Activated CD4-positive, CD25-positive, alpha-beta regulatory T cell (primary cell): ENCODE results near the gene UHRF1.

ENCODE experiments used
- DNase-seq, 4 experiments: peaks; one replicate each; lab custom pipeline; 2025; lab: John Stamatoyannopoulos, UW

UHRF1 gene

DNA sequence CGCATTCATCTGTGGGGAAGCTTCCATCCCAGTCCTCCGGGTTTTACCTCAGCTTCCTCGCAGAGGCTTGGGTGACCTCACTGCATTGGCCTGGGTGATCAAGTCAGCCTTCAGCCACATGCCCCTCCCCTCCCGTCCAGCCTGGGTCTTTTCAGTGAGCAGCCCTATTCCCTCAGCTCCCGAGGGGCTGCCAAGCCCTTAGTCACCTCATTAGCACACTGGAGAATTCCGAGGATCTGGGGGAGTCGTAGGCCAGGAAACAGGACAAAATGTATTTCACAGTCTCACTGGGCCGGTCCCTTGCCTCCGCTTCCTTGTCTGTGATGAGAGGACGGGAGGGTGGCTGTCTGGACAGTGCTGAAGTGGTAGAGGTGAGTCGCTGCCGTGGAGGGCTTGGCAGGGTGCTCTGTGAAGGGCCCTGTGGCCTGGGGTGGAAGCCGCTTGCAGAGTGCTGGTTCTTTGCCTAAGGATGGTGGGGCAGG, 79.5 kb downstream of the UHRF1 start:
- DNase-seq: no peak

DNA sequence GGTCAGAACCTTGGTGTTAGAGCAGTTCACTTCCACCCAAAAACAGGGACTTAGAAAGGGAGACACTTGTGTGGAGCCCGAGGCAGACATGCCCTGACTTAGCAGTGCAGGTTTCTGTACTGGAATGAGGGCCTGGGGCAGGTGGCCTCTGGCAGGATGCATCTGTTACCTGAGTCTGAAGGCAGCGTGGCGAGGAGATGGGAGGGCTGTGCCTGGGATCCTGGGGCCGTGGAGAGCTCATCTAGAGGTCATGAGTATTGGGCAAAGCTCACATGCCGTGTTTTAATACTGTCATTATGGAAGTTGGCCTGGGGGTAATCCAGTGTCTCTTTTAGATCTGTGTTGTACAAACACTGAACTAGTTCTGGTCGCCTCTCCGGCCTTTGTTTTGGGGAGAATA, 81.0 kb downstream of the UHRF1 start:
- DNase-seq: no peak

DNA sequence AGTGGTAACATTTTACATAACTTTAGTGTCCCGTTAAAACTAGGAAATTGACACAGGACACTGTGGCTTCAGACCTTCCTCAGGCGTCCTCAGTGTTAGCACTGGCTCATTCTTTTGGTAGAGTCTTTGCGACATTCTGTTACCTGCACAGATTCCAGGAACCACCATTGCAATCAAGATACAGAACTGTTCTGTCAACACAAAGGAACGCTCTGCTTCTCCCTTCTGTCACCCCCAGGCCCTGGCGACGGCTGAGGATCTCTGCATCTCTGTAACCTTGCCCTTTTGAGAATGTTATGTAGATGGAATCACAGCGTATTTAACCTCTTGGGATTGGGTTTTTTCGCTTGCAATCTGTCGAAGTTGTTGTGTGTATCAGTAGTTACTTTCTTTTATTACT, 82.2 kb downstream of the UHRF1 start:
- no peak for DNase-seq

DNA sequence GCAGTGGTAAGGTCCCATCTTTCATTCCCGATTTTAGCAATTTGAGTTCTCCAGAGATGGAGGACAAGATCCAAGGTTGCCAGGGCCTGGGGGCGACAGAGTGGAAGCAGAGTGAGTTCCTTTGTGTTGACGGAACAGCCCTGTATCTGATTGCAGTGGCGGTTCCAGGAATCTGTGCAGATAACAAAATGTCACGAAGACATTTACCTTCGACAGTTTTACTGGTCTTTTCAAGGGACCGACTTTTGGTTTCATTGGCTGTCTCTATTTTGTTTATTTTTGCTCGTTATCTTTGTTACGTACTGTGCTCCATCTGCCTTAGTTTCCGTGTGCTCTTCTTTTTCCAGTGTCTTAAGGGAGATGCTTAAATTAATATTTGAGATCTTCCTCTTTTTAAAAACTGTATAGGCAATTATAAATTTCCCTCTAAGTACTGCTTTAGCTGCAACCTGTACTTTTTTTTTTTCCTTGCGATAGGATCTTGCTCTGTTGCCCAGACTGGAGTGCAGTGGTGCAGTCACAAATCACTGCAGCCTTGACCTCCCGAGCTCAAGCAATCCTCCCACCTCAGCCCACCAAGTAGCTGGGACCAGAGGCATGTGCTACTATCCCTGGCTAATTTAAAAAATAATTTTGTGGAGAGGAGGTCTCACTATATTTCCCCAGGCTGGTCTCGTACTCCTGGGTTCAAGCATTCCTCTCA, 82.8 kb downstream of the UHRF1 start:
- DNase-seq: no peak

DNA sequence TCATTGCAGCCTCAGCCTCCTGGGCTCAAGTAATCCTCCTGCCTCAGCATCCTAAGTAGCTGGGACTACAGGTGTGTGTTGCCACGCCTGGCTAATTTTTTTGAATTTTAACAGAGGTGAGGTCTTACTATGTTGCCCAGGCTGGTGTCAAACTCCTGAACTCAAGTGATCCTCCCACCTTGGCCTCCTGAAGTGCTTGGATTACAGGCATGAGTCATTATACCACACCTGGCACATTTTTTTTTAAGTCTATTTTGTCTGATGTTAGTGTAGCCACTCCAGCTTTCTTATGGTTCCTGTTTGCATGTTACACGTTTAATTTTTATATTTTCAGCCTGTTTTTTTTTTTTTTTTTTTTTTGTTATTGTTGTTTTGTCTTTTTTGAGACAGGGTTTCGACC, 84.4 kb downstream of the UHRF1 start:
- DNase-seq: no peak

DNA sequence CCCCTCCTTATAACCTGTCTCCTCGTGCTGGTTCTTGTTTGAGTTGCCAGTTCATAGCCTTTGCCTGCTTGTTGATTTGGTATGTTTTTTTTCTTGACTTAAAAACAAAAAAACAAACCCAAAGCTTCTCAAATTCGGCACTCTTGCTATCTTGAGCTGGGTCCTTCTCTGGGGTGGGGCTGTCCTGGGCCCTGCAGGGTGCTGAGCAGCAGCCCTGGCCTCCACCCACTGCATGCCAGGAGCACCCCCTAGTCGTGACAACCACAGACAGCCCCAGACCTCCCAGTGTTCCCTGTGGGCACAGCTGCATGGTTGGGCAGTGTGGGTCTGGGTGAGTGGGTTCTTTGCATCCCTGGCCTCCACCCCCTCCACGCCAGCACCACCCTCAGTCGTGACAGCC, 87.4 kb downstream of the UHRF1 start:
- no peak for DNase-seq

DNA sequence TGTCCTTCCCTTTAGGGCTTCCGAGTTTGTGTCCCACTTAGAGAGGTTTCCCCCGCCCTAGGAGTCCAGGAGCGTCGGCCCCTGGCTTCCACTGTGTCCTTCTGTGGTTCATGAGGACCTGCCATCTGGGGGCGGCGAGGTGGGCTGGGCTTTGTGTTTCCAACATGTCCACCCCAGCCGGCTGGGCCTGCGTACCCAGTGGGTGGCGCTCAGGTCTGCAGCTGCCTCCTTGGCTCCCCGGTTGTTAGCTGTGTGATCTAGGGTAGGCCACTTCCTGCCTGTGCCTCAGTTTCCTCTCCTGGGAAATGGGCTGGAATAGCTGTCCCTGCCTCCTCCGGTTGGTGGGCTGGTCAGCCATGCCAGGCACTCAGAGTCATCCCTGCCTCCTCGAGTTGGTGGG, 88.0 kb downstream of the UHRF1 start:
- no peak for DNase-seq

DNA sequence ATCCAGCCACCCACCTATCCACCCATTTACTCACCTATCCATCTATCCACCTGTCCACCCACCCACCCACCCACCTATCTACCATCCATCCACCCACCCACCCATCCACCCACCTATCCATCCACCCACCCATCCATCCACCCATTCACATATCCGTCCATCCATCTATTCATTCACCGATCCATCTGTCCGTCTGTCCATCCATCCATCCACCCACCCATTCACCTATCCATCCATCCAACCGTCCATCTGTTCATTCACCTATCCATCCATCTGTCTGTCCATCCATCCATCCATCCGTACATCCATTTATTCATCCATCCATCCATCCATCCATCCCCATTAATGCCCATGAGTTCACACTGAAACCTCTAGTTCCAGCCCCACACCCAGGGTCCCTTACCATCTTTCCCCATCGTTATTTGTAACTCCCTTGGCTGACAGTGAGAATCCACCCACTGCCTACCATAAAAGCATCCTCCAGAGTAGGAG, 90.9 kb downstream of the UHRF1 start:
- no peak for DNase-seq

DNA sequence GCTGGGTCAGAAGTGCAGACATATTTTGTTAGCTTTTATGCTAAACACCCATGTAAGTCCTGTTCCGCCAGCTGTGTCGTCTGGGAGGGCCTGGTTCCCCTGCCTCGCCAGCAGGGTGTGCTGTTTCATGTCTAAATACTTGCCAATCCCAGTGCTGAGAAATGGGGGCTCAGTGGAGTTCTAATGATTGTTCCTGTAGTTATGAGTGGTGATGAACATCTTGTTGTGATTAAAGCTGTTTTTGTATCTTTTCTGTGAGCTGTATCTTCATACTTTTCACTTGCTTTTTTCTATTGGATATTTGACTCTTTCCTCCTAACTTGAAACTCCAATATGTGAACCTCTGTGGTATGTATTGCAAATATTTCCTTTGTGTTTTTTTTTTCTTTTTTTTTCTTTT, 92.3 kb downstream of the UHRF1 start:
- DNase-seq: no peak

DNA sequence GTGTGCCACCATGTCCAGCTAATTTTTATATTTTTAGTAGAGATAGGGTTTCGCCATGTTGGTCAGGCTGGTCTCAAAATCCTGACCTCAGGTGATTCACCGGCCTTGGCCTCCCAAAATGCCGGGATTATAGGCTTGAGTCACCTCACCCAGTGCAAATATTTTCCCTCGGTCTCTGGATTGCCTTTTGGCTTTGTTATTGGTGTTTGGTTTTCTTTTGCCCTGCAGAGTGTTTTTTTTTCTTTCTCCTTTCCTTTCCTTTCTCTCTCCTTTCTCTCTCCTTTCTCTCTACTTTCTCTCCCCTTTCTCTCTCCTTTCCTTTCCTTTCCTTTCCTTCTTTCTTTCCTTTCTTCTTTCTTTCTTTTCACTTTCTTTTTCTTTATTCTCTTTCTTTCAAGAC, 92.8 kb downstream of the UHRF1 start:
- DNase-seq: no peak

DNA sequence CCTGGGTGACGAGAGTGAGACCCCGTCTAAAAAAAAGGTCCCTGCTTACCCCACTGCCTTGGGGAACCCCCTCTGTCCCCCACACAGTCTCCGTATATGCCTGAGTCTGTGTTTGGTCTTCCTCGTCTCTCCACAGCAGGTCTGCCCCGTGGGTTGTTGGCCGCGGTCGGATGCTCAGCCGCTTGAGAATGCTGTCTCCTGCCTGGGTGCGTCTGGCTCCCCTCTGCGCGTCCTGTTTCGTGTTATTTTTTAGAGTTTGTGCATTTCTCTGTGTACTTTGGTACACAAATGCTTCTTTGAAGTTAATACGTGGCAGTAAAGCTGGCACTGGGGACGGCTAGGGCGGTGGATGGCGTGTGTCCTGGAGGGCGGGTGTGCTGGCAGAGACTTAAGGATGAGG, 94.5 kb downstream of the UHRF1 start:
- DNase-seq: no peak

DNA sequence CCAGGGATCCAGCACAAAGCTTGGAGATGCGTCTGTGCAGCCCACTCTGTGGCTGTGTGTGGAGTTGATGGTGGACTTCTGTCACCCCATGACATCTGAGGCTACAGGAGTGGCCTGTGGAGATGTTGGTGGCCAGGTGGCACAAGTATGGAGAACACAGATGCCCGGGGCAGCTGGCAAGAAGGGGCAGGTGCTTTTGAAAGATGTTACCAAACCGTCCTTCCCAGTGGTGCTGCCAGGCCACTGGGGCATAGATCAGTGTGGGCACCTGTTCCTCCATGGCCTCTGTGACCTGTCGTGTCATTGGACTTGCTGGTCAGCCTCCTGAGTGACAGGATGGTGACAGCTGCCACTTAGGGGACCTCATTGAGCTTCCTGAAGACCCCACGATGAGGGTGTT, 95.8 kb downstream of the UHRF1 start:
- DNase-seq: no peak

DNA sequence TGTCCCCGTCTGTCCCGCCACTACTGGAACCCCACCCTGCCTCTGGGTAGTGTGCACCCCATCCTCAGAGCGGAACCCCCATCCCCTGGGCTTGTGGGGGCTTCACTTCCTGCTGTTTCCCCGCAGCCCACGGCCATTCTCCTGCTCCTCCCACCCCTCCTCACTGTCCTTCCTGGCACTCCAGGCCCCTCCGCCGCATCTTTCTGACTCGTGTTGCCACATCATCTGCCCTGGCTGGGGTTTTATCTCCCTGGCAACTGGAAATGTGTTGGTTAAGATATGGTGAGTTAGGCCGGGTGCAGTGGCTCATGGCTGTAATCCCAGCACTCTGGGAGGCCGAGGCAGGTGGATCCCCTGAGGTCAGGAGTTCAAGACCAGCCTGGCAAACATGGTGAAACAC, 96.9 kb downstream of the UHRF1 start:
- no peak for DNase-seq

DNA sequence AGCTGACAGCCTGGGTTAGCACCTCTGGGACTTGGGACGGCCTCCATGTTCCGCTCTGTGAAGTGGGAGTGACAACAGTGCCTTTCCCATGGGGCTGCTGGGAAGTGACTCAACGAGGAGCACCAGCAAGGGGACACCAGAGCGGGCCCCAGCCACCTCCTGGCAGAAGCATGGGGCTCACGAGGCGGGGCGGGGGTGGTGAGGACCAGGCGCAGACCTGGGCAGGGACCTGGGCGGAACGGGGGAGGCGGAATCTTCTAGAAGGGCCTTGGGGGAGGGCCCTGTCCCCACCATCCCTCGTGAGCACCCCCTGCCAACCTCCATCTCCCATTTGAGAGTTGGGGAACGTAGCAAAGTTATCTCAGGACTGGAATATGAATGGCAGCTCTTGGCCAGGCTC, 97.5 kb downstream of the UHRF1 start:
- no peak for DNase-seq
